Activated CD4-positive, alpha-beta T cell treated with anti-CD3 and anti-CD28 coated beads, Interleukin-2, amount 50 U/mL, for 16 hours (primary cell): ENCODE measurements around the gene NUDT2.
"Not testable (repeated sequence)": the region's sequence is repeated elsewhere in the genome, so short reads cannot be mapped to it uniquely, and the experiment has no call there.

Source experiments
- DNase-seq: peaks from one replicate; pipeline ENCODE4 v3.0.0-alpha.2; 2020

The NUDT2 gene

GRCh38 chr9:34328987-34329832, at the start of gene NUDT2, which contains the start of gene KIF24:
NUDT2 (plus strand) TSS chr9:34329569; CDS start chr9:34339040, 9,471 bp downstream.
KIF24 (minus strand) TSS chr9:34329268; CDS start chr9:34311346, 17,922 bp downstream.
- peak; percentile 99 for DNase-seq

DNA sequence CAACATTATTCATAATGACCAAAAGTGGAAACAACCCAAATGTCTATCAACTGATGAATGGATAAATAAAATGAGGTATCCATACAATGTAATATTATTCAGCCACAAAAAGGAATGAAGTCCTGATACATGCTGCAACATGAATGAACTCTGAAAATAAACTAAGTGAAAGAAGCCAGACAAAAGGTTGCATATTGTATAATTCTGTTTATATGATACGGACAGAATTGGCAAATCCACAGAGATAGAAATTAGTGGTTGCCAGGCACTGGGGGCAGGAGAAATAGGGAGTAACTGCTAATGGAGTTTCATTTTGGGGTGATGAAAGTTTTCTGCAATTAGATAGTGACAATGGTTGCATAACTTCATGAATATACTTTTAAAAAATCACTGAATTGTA, 47.3 kb upstream of the NUDT2 start:
- no peak for DNase-seq

GRCh38 chr9:34289159-34289558, 40.2 kb upstream of the NUDT2 start:
- no peak for DNase-seq

DNA sequence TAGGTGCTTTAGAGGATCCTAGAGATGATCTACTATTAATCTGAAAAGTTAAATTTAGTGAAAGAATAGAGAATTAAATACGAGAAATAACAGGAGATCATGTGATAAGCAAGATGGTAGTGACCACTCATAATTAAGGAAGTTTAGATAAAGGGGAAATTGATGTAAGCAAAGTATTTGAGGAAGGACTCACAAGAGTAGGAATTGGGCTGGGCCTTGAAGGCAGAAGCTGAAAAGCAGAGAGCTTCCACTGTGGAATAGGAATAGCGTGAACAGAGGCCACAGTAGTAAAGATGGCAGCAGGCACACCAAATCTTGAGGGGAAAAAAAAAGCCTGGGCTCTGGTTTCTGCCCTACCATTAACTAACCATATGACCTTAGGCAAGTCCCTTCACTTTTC, 38.3 kb upstream of the NUDT2 start:
- no peak for DNase-seq

DNA sequence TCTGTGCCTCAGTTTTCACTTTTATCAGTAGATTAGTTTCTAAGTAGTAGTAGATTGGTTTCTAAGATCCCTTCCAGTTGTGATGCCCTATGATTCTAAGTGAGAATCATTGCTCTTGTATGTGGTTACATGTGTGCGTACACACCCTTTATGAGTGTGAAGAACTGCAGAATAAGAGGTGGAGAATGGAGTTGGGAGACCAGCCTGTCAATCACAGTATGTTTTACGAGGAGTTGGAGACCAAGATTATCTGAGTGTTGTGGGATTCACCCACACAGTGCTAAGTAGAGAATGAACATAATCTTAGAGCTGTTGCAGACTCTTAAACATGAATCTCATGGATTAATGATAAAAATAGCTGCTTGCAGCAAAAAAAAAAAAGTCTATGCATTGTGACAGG, 37.9 kb upstream of the NUDT2 start:
- no peak for DNase-seq

GRCh38 chr9:34292552-34292951, 36.8 kb upstream of the NUDT2 start:
- DNase-seq: no peak

DNA sequence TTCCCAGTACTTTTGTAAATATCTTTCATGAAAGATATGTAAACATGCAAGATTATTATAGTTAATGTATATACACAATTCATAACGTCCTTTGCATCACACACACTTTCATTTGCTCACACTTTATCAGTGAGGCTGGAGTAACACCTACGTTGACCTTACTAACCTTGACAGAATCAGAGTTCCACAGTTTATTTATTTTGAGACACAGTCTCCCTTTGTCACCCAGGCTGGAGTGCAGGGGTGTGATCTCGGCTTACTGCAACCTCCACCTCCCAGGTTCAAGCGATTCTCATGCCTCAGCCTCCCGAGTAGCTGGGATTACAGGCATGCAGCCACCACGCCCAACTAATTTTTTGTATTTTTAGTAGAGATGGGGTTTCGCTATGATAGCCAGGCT, 28.3 kb upstream of the NUDT2 start:
- not testable (repeated sequence) for DNase-seq

- DNase-seq: not testable (repeated sequence)
Measured at GRCh38 chr9:34308316-34308715, 21.1 kb upstream of the NUDT2 start.

GRCh38 chr9:34310215-34310614, 19.2 kb upstream of the NUDT2 start:
- no peak for DNase-seq

DNA sequence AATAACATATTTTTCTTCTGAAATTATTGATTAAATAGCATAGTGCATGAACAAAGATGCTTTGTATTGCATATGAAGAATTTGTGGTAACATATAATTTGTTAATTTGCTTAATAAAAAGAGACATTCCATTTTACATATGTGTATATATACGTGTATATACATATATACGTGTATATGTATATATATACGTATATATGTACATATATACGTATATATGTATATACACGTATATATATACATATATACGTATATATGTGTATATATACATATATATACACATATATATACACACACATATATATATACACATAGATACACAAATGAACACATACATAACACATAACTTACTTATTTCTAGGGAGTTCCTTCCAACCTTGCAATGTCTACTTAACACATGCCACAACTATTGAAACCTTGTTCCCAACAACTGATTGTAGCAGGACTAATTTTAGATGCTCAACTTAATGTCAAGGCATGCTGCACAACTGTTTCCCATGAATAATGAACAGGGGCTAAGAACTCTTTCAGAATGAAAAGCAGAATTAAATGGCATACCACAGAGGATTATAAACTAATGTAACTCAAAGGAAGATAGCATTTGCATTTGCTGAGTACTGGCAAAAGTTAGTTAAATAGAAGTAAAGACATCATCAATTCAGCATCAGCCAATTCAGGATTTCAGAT, 17.7 kb upstream of the NUDT2 start:
- DNase-seq: no peak

- DNase-seq: no peak
Measured at GRCh38 chr9:34317436-34317835, 11.9 kb upstream of the NUDT2 start.

DNA sequence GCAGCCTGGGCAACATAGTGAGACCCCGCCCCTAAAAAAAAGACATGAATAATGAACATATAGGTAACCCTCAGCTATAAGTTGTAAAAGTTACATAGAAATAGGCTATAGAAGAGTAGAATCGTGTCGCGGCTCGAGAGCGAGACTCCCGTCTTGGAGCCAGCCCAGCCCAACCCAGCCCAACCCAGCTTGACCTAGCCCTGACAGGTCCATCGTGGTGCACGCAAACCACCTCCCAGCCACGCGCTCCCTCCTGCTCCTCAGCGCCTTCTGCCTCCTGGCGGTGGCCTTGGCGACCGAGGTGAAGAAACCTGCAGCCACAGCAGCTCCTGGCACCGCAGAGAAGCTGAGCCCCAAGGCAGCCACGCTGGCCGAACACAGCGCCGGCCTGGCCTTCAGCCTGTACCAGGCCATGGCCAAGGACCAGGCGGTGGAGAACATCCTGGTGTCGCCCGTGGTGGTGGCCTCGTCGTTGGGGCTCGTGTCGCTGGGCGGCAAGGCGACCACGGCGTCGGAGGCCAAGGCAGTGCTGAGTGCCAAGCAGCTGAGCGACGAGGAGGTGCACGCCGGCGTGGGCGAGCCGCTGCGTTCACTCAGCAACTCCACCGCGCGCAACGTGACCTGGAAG, 11.1 kb upstream of the NUDT2 start:
- DNase-seq: no peak

GRCh38 chr9:34321451-34321850, 7.9 kb upstream of the NUDT2 start:
- no peak for DNase-seq

DNA sequence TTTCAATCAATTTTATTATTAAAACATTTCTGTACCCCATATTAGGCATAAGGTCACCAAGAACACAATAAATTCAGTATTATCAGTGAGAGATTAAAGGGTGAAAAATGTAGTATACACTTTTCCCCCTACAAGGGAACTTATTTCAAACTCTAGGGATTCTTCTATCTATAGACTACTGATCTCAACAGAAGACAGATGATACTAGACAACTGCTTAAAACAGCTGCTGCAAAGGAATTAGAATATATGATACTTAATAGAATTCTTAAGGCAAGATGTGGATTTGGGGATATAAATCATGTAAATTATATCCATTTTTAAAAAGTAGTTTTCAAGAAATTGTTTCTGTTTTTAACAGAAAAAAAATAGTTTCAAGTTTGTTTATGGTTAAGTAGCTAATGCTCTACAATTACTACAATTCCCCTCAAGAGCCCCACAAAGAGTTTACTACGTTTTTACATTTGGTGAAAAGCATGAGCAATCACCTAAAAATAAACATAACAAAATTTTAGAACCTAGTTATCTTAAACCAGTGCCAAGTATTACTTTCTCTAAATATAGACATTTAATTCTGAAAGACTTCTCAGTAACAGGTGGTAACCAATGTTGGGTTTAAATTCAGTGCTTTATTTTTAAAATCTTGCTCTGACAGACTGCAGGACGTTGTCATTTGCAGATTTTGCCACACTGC, 6.3 kb upstream of the NUDT2 start:
- no peak for DNase-seq

DNA sequence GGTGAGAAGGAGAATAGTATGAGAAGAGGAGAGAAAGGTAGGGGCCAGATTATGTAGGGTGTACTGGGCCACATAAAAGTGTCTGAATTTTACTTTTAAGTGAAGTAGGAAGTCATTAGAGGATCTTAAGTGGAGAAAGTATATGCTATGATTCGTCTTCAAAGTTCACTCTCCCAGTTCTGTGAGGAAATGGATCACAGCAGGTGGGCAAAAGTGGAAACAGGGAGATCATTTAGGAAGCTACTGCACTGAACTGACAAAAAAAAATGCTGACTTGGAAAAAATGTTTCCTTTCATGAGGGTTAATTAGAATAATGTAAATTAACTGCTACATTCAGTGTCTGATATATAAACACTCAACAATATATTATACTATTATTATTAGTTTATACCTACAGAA, 2.7 kb upstream of the NUDT2 start:
- no peak for DNase-seq

DNA sequence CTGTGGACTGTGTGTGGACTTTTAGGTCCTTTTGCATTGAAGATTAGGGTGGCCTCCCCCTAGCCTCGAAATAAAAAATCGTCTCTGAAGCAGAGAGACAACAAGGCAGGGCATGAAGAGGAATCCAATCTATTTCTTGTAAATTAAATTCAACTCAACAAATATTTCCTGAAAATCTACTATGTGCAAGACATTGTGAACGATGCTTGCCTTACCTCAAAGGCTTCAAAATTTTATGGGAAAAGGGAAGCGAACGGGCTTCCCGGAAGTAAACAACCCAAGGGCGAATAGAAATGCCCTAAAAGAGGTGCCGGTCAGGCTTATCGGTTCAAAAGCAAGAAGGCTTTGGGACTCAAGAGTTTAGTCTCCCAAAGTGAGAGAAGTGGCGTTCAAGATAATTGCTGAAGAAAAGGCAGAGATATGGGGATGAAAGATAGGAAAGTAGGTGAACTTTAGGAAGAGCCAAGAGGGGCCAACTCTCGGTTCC, 826 bp upstream of the NUDT2 start:
- DNase-seq: no peak

- no peak for DNase-seq
Measured at GRCh38 chr9:34331196-34331595, 1.8 kb downstream of the NUDT2 start.

GRCh38 chr9:34332076-34332964, 3.0 kb downstream of the NUDT2 start:
- DNase-seq: peak; percentile 29

DNA sequence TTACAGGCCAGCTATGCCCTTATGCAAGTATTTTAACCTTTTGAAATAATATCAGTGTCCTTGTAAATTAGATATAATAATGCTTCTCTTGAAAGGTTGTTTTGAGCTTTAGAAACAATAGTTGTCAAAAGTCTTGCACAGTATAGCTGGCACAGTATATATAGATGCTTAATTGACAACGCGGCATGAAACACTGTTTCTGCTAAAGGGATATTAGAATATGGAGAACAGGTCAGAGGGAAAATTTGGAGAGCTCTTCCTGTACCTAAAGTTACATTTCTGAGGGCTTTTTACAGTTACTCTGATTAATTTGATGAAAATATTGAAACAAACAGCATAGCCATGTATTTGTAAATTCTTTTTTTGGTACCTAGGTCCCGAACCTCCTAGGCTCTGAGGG, 4.5 kb downstream of the NUDT2 start:
- DNase-seq: no peak

DNA sequence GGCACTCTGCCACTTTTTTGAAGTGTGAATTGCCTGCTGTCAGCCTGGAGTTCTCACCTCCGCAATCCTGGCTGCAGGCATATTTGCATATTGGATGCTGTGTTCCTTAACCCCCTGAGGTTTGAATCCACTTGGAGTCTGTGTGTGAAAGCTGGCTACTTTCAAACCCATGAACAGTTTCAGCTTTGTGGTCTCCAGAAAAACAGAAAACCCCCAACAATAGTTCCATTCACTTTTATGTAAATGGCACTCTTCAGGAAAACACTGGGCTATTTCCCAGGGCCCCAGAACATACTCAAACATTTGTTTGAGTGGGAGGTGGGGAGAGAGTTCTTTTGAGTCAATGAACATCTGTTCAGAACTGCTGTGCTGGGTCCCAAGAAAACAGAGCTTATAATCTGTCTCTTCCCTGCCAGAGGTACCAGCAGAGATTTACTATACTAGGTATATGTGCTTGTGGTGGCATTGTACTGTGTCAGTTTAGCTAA, 5.0 kb downstream of the NUDT2 start:
- DNase-seq: no peak

- no peak for DNase-seq
Measured at GRCh38 chr9:34334916-34335315, 5.5 kb downstream of the NUDT2 start.

DNA sequence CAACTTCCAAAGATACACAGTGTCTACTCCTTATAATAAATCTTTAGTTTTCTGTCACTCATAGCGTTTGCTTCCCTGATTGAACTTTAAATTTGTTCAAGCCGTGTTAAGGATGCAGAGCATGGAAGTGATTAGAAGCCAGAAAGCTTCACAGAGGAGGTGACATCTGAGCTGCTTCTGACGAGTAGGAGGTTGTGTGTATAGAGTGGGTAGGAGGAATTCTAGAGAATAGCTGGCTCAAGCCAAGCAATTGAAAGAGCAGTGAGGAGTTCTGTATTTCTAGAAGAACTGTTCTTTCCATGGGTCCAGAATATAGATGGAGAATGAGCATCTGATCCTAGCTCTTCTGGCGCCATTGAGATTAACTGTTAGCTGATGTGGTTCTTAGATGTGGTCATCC, 6.0 kb downstream of the NUDT2 start:
- DNase-seq: no peak
